Measurements from ENCODE around the gene EFL1.

The EFL1 gene

DNA sequence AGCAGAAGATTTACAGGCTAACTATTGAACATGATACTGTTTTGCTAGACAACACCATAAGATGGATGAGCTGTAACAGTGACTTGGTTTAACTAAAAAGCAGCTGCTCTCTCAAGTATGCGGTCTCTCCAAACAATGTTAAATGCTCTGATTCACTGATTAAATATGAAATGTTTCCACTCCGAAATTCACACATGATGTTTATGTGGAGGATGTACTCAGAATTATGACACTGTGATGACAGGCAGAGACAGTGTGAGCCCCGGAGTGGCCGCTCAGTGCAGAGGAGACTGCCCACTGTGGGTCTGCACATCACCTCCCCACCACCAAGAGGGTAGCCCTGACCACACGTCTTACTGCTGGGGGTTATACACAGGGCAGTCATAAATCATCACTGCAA lies 132.8 kb downstream of the EFL1 start:
- H3K4me3 ChIP-seq (ENCODE audit: low read length): no peak overlapping the region
- TF ChIP-seq, protein P1, sequence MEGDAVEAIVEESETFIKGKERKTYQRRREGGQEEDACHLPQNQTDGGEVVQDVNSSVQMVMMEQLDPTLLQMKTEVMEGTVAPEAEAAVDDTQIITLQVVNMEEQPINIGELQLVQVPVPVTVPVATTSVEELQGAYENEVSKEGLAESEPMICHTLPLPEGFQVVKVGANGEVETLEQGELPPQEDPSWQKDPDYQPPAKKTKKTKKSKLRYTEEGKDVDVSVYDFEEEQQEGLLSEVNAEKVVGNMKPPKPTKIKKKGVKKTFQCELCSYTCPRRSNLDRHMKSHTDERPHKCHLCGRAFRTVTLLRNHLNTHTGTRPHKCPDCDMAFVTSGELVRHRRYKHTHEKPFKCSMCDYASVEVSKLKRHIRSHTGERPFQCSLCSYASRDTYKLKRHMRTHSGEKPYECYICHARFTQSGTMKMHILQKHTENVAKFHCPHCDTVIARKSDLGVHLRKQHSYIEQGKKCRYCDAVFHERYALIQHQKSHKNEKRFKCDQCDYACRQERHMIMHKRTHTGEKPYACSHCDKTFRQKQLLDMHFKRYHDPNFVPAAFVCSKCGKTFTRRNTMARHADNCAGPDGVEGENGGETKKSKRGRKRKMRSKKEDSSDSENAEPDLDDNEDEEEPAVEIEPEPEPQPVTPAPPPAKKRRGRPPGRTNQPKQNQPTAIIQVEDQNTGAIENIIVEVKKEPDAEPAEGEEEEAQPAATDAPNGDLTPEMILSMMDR (IDR thresholded peaks at IDR 0.05; ENCODE audit: insufficient read depth, low read depth, low read length, missing control alignments): no peak
- DNase-seq (ENCODE audit: low read depth): peak; percentile 52

DNA sequence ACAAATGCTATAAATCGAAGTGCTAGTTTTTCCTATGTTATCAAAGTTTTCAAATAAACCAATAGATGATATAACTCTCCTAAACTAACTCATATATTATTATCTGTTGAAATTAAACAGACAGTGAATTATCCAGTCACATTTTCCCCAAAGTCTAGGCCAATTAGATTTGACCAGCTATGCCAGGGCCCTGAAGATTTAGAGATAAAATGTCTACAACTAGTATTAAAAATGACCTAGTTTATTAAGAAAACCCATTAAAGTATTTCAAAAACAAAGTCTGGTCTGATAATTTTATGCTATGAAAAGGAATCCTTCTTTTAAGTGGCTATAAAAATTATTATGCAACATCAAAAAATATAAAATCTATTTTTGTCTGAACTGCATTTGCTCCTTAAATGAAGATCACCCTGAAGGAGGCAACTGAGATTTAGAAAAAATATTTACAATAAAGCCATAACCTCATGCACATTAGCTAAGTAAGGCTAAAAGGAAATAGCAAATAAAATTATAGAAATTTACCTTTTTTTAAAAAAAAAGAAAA lies 133.3 kb downstream of the EFL1 start:
- DNase-seq (ENCODE audit: low read depth): no peak
- TF ChIP-seq, protein P1 (IDR thresholded peaks at IDR 0.05; ENCODE audit: insufficient read depth, low read depth, low read length, missing control alignments): no peak
- H3K4me3 ChIP-seq (ENCODE audit: low read length): no peak overlapping the region

DNA sequence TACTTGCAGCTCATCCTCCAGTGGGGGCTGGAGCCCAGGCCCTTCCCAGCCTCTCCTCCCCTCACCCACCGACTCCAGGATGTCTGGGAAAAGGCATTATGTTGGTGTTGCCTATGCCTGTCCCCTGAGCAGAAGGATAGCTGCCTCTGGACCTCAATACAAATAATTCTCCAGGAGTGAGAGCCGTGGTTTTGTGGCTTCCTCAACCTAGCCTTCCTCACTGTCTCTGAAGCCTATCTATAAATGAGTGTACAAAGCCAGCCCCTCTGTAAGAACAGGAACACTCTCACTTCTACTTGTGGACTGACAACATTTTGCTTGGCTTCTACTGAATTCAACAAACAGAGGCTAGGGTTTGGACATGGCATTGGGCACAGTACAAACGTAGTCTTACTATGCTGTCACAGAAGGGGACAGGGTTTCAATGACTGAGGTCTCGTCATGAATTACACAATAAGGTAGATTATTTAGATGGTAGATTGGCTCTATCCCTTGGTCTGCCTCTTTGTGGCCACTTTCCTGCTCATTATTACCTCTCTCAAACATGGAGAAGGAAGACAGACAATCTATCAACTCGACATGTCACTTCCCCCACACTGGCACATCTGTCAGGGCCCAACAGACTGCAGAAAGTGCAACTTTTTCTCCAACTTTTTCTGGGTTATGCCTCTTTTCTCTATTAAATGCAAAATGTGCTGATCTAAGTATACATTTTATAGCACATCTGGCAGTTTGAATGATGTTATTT lies 134.0 kb downstream of the EFL1 start:
- TF ChIP-seq, protein P1 (IDR thresholded peaks at IDR 0.05; ENCODE audit: insufficient read depth, low read depth, low read length, missing control alignments): no peak
- H3K4me3 ChIP-seq (ENCODE audit: low read length): no peak overlapping the region
- no peak for DNase-seq (ENCODE audit: low read depth)

DNA sequence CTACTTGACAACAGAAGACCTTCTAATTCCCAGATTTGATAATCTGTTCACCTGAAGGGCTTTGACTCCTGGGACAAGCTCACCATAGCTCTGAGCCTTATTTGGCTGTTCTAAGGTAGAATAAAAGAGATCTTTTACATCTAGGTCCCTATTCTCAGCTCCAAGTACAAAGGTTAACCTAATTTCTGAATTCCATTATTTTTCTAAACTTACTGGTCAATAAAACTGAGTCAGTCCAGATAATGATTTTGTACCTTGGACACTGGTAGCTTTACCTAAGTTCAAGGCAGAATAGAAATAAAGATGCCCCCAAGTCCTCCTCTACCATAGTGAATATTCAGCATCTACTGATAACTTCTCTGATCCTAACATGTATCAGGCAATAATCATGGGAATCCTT lies 135.0 kb downstream of the EFL1 start:
- DNase-seq (ENCODE audit: low read depth): no peak
- TF ChIP-seq, protein P1 (IDR thresholded peaks at IDR 0.05; ENCODE audit: insufficient read depth, low read depth, low read length, missing control alignments): no peak
- no peak overlapping the region for H3K4me3 ChIP-seq (ENCODE audit: low read length)

DNA sequence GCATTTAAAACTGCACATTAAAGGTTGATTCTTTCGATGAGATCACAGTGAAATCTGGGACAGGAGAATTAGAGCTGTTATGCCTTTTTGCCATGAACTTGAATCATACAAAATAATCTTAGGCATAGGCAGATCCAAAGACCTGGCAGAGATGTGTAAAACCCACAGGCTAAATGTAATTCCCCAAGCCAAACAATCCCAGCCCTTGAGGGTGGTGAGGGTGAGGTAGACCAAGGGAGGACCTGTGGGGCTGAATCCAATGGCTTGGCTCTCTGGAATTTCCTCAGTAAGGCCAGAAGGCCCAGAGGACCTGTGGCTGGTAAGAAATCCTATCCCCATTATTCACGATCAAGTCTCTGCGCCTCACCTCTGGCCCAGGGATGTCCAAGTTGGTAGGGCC lies 136.2 kb downstream of the EFL1 start:
- no peak for DNase-seq (ENCODE audit: low read depth)
- no peak overlapping the region for H3K4me3 ChIP-seq (ENCODE audit: low read length)
- TF ChIP-seq, protein P1 (IDR thresholded peaks at IDR 0.05; ENCODE audit: insufficient read depth, low read depth, low read length, missing control alignments): no peak

DNA sequence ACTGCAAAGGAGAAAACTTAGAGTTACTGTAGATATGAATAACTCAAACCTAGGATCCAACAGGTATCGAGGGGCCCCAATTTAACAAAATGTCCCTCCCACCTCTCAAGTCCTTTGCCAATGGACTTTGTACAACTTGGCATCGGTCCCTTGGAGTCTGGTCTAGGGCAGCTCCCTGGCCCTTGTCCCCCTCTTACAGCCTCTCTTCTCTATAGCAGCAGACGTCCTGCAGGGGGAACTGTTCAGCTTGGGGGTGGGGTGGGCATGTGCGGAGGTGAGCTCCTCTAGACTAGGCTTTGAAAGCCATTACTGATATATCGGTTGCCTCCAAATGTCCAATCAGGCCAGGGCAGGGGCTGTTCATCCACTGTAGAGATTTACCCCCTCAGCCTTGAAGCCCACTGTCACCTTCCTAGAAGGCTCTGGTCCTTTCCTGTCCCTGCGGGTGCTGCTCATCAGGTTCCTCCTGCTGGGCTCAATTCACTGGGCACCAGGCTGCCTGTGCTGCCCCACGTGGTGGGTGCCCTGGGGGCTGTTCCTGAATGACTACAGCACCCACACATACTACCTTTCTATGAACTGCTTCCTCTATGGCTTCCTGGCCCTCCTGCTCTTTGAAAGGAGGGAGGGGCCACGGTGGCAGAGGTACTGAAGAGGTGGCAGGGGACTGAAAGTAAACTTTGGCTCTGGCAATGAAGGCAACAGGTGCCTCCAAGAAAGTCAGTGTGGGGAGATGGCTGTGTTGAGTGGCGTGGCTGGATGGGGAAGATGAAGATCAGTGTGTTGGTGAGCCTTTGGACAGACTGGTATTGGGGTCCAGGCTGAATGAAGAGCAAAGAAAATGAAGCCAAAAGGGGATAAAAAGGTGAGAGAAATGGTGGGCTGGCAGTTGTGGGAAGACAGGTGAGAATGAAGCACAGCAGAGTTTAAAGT lies 137.9 kb downstream of the EFL1 start:
- TF ChIP-seq, protein P1 (IDR thresholded peaks at IDR 0.05; ENCODE audit: insufficient read depth, low read depth, low read length, missing control alignments): no peak
- no peak overlapping the region for H3K4me3 ChIP-seq (ENCODE audit: low read length)
- DNase-seq (ENCODE audit: low read depth): no peak
